ENCODE measurements around the gene PADI1.

Gene PADI1

DNA sequence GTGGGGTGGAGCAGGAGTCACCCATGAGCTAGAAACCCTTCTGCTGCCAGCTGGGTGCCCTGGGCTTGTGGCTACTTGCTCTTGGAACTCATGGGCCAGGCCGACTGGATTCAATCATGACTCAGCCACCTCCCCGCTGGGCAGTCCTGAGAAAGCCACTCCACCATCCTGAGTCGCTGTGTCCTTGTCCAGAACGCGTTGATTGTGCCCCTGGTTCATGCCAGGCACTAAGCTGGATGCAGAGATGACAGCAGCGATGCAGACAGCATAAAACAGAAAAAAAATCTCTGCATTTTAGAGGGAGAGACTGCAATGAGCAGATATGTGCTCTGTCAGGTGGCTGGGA lies 10.6 kb downstream of the PADI1 start:
- DNase-seq (ENCODE audit: low read depth, low spot score), result peak; percentile 39
- TF ChIP-seq, protein P1, sequence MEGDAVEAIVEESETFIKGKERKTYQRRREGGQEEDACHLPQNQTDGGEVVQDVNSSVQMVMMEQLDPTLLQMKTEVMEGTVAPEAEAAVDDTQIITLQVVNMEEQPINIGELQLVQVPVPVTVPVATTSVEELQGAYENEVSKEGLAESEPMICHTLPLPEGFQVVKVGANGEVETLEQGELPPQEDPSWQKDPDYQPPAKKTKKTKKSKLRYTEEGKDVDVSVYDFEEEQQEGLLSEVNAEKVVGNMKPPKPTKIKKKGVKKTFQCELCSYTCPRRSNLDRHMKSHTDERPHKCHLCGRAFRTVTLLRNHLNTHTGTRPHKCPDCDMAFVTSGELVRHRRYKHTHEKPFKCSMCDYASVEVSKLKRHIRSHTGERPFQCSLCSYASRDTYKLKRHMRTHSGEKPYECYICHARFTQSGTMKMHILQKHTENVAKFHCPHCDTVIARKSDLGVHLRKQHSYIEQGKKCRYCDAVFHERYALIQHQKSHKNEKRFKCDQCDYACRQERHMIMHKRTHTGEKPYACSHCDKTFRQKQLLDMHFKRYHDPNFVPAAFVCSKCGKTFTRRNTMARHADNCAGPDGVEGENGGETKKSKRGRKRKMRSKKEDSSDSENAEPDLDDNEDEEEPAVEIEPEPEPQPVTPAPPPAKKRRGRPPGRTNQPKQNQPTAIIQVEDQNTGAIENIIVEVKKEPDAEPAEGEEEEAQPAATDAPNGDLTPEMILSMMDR (IDR thresholded peaks at IDR 0.05; ENCODE audit: low read depth, low read length), result no peak
- in situ Hi-C loops (cut with HindIII; ENCODE audit: low sequenced_read_pairs), result no loop called here
- no peak overlapping the region for H3K4me3 ChIP-seq (ENCODE audit: low read depth, low read length)

DNA sequence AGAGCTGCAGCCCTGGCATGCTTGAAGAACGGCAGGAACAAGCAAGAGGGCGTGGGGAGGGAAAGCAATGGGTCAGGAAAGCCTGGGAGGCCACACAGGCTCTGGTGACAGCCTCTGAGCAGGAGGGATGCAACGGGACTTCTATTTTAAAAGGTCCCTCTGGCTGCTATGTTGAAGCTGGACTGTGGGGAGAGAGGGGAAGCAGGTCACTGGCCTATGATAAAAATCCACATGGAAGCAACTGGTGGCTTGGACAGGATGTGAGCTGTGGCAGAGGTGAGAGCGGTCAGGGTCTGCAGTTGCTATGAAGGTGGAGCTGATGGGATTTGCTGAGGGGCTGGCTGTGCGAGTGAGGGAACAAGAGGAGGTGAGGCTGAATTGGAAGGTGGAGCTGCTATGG lies 11.2 kb downstream of the PADI1 start:
- in situ Hi-C loops (cut with HindIII; ENCODE audit: low sequenced_read_pairs), result no loop called here
- TF ChIP-seq, protein P1 (IDR thresholded peaks at IDR 0.05; ENCODE audit: low read depth, low read length), result no peak
- no peak overlapping the region for H3K4me3 ChIP-seq (ENCODE audit: low read depth, low read length)
- no peak for DNase-seq (ENCODE audit: low read depth, low spot score)

- TF ChIP-seq, protein P1 (IDR thresholded peaks at IDR 0.05; ENCODE audit: low read depth, low read length), result no peak
- in situ Hi-C loops (cut with HindIII; ENCODE audit: low sequenced_read_pairs), result no loop called here
- no peak for DNase-seq (ENCODE audit: low read depth, low spot score)
- no peak overlapping the region for H3K4me3 ChIP-seq (ENCODE audit: low read depth, low read length)
These were observed 12.7 kb downstream of the PADI1 start for GRCh38 chr1:17217607-17218006.

GRCh38 chr1:17218939-17219338 lies 14.0 kb downstream of the PADI1 start:
- TF ChIP-seq, protein P1 (IDR thresholded peaks at IDR 0.05; ENCODE audit: low read depth, low read length), result no peak

GRCh38 chr1:17220287-17220686 lies 15.4 kb downstream of the PADI1 start:
- TF ChIP-seq, protein P1 (IDR thresholded peaks at IDR 0.05; ENCODE audit: low read depth, low read length), result no peak
- no peak overlapping the region for H3K4me3 ChIP-seq (ENCODE audit: low read depth, low read length)
- in situ Hi-C loops (cut with HindIII; ENCODE audit: low sequenced_read_pairs), result no loop called here
- no peak for DNase-seq (ENCODE audit: low read depth, low spot score)

More at GRCh38 chr1:17218939-17219338, 14.0 kb downstream of the PADI1 start:
- H3K4me3 ChIP-seq (ENCODE audit: low read depth, low read length), result no peak overlapping the region
- in situ Hi-C loops (cut with HindIII; ENCODE audit: low sequenced_read_pairs), result no loop called here
- no peak for DNase-seq (ENCODE audit: low read depth, low spot score)

GRCh38 chr1:17222557-17222956 lies 17.6 kb downstream of the PADI1 start:
- H3K4me3 ChIP-seq (ENCODE audit: low read depth, low read length), result no peak overlapping the region
- TF ChIP-seq, protein P1 (IDR thresholded peaks at IDR 0.05; ENCODE audit: low read depth, low read length), result no peak
- no peak for DNase-seq (ENCODE audit: low read depth, low spot score)
- in situ Hi-C loops (cut with HindIII; ENCODE audit: low sequenced_read_pairs), result no loop called here

- in situ Hi-C loops (cut with HindIII; ENCODE audit: low sequenced_read_pairs), result no loop called here
- DNase-seq (ENCODE audit: low read depth, low spot score), result no peak
- no peak overlapping the region for H3K4me3 ChIP-seq (ENCODE audit: low read depth, low read length)
- TF ChIP-seq, protein P1 (IDR thresholded peaks at IDR 0.05; ENCODE audit: low read depth, low read length), result no peak
These were observed 19.5 kb downstream of the PADI1 start for GRCh38 chr1:17224434-17224833.

All from astrocyte of the spinal cord (primary cell).